CD4-positive, CD25-positive, alpha-beta regulatory T cell (primary cell): ENCODE results near the gene UBQLNL. TPM values are rescaled to one million over a fixed set of nuclear protein-coding genes. Genes with fewer than 3 reads are reported as not detected.

Experiments used
- ATAC-seq, 2 donors: fragments of 150-1000 bp; cut with Tn5 transposase; one replicate each; pipeline ENCODE4 v1.10.0; 2021; ENCODE audit warnings: low read depth in 2 of 2, moderate number of reproducible peaks in 2 of 2, moderate library complexity in 1 of 2
- DNase-seq, 3 donors: peaks; one replicate each; pipeline versions ENCODE4 v3.0.0 to v3.0.0-alpha.2; 2012 to 2022; ENCODE audit warnings: mixed read lengths in 1 of 3
- H3K27ac ChIP-seq: one replicate; pipeline ENCODE4 v1.7.0; 2013; ENCODE audit warnings: mild to moderate bottlenecking, low read length; ENCODE audit not compliant: insufficient read depth, poor library complexity, severe bottlenecking
- H3K27me3 ChIP-seq: one replicate; pipeline ENCODE4 v1.7.0; 2013; ENCODE audit warnings: low read length; ENCODE audit not compliant: control insufficient read depth, insufficient read depth
- H3K36me3 ChIP-seq: one replicate; pipeline ENCODE4 v1.7.0; 2013; ENCODE audit warnings: mild to moderate bottlenecking, low read length, moderate library complexity; ENCODE audit not compliant: control insufficient read depth, insufficient read depth
- H3K4me1 ChIP-seq: 2 replicates; pipeline ENCODE4 v1.7.0; 2013; ENCODE audit warnings: mild to moderate bottlenecking, low read length; ENCODE audit not compliant: insufficient read depth, control insufficient read depth, poor library complexity, severe bottlenecking
- H3K4me3 ChIP-seq: one replicate; pipeline ENCODE4 v1.7.0; 2013; ENCODE audit warnings: low read depth, mild to moderate bottlenecking, low read length, moderate library complexity
- H3K9me3 ChIP-seq, 2 experiments: 1 replicate in 1 of 2; 2 replicates in 1 of 2; pipeline ENCODE4 v1.7.0; 2013; ENCODE audit warnings: low read length in 2 of 2, mild to moderate bottlenecking in 1 of 2, moderate library complexity in 1 of 2; ENCODE audit not compliant: control insufficient read depth in 2 of 2
- H3K27ac Mint-ChIP-seq, 3 donors: one replicate each; pipeline ENCODE4 v1.8.0; 2020 to 2022; ENCODE audit warnings: mild to moderate bottlenecking in 3 of 3, mixed read lengths in 3 of 3, moderate library complexity in 2 of 3
- H3K27me3 Mint-ChIP-seq: one replicate; pipeline ENCODE4 v1.8.0; 2022; ENCODE audit warnings: mild to moderate bottlenecking, mixed read lengths
- H3K36me3 Mint-ChIP-seq: one replicate; pipeline ENCODE4 v1.8.0; 2020; ENCODE audit warnings: mixed read lengths
- H3K4me1 Mint-ChIP-seq, 4 donors: one replicate each; pipeline ENCODE4 v1.8.0; 2020 to 2022; ENCODE audit warnings: mixed read lengths in 4 of 4, mild to moderate bottlenecking in 1 of 4
- H3K4me3 Mint-ChIP-seq, 4 donors: one replicate each; pipeline ENCODE4 v1.8.0; 2020 to 2022; ENCODE audit warnings: mild to moderate bottlenecking in 4 of 4, mixed read lengths in 4 of 4, moderate library complexity in 3 of 4
- H3K9me3 Mint-ChIP-seq, 7 donors: one replicate each; pipeline ENCODE4 v1.8.0; 2020 to 2022; ENCODE audit warnings: mixed read lengths in 7 of 7, mild to moderate bottlenecking in 3 of 7, moderate library complexity in 2 of 7
- polyA plus RNA-seq, 4 donors: library from polyadenylated mRNA; unstranded; fragments of 300-500 nt; fragmentation: Illumina TruSeq; gene quantifications; one replicate each; pipeline ENCODE4 v1.2.3, GENCODE V29; 2021
- total RNA-seq: library from RNA; stranded (reverse); gene quantifications from one replicate; pipeline ENCODE4 v1.2.3, GENCODE V29; 2022

Gene UBQLNL
- total and polyA plus RNA-seq, 5 donors from 2014 or later, result 0.32 TPM; not detected in 4

DNA sequence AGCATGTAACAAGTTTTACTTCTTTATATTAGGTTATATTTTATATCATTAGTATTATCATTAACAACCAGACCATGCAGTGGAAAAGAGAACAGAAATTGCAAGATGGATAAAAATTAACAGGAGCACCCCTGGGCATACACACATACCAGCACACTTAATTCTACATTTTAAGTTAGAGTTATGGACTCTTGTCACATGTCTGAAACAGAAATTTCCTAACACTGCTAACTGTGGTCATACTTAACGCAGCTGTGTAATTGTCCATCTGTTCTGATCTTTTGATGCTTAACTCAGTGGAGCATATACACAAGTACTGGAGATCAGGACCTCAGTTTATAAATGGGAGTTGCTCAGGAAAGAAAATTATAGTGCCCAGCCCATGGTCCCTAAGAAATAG lies 31.5 kb upstream of the UBQLNL start:
- Histone ChIP-seq H3K4me1 (no peaks in the 10 kb centered on the region), H3K4me3 (no peak overlapping the region), H3K9me3 (no peaks in the 10 kb centered on the region), H3K27me3 (no peaks in the 10 kb centered on the region), H3K36me3 (no peaks in the 10 kb centered on the region), H3K27ac (no peak overlapping the region)
- DNase-seq (no peak), ATAC-seq (no peak)
- no peak overlapping the region for H3K4me3 Mint-ChIP-seq
- peaks cover 0 to 3% (median 0%) of the 10 kb centered on the region in 7 donors for H3K9me3 Mint-ChIP-seq
- H3K4me1 Mint-ChIP-seq, result no peaks in the 10 kb centered on the region
- peaks cover under 1% of the 10 kb centered on the region for H3K27me3 Mint-ChIP-seq
- no peaks in the 10 kb centered on the region for H3K36me3 Mint-ChIP-seq
- no peak overlapping the region for H3K27ac Mint-ChIP-seq

DNA sequence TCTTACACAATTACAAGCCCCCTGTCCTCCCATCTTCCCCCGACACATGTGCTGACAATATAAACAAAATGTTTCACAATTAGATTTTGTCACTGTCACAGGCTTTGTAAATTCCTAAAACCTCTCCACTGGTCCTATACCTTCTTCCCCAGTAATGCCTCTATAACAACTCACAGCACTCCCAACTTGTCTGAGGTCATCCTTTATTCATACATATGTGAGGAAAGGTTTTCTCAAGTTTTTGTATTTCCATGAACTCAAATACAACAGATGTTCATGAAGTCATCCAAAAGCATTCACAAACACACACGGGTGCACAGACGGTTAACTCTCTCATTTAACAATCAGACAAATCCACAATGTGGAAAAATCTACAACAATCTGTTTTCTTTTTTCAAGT lies 30.0 kb upstream of the UBQLNL start:
- no peaks in the 10 kb centered on the region for H3K4me1 ChIP-seq
- H3K4me3 ChIP-seq, result no peak overlapping the region
- no peaks in the 10 kb centered on the region for H3K36me3 ChIP-seq
- no peaks in the 10 kb centered on the region for H3K27me3 ChIP-seq
- Mint-ChIP-seq H3K4me1 (no peaks in the 10 kb centered on the region), H3K9me3 (no peaks in the 10 kb centered on the region), H3K27me3 (no peaks in the 10 kb centered on the region), H3K4me3 (no peak overlapping the region), H3K36me3 (no peaks in the 10 kb centered on the region), H3K27ac (no peak overlapping the region)
- no peak overlapping the region for H3K27ac ChIP-seq
- DNase-seq (no peak), ATAC-seq (no peak)
- no peaks in the 10 kb centered on the region for H3K9me3 ChIP-seq

DNA sequence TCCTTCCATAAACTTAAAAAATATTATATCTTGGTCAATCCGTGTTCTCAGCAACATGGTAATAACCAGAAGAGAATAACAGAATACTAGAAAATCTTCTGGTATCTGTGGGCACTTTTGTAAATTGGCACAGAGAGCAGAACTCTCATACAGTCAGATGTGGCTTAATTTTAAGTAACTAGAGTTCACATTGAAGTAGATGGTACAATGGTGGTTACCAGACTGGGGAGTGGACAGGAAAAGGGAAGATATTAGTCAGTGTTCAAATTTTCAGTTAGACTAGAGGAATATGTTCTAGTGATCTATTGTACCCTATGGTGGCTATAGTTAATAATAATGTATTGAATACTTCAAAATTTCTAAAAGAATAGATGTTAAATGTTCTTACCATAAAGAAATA lies 24.9 kb upstream of the UBQLNL start:
- DNase-seq (no peak), ATAC-seq (no peak)
- peaks cover 3% of the 10 kb centered on the region for H3K36me3 Mint-ChIP-seq
- no peak overlapping the region for H3K4me3 ChIP-seq
- H3K27me3 ChIP-seq, result peaks cover 2% of the 10 kb centered on the region
- H3K27ac ChIP-seq, result no peak overlapping the region
- no peaks in the 10 kb centered on the region for H3K9me3 ChIP-seq
- H3K9me3 Mint-ChIP-seq, result peaks cover 0 to 3% (median 0%) of the 10 kb centered on the region in 7 donors
- H3K4me1 ChIP-seq, result no peaks in the 10 kb centered on the region
- peaks cover 5% of the 10 kb centered on the region for H3K27me3 Mint-ChIP-seq
- H3K4me3 Mint-ChIP-seq, result no peak overlapping the region
- no peaks in the 10 kb centered on the region for H3K36me3 ChIP-seq
- H3K4me1 Mint-ChIP-seq, result no peaks in the 10 kb centered on the region
- no peak overlapping the region for H3K27ac Mint-ChIP-seq

DNA sequence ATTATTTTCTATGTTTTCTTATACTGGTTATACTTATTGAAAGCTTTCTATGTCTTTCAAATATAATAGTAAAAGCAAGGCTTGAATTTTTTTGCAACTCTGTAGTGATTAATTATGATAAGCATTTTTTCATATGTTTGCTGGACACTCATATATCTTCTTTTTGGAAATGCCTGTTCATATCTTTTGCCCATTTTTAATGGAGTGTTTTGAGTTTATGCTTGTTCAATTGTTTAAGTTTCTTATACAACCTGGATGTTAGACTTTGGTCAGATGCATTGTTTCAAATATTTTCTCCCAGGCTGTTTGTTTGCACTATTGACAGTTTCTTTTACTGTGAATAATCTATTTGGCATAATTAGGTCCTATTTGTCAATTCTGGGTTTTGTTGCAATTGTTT lies 20.0 kb upstream of the UBQLNL start:
- H3K27ac Mint-ChIP-seq, result no peak overlapping the region
- Histone ChIP-seq H3K9me3 (no peaks in the 10 kb centered on the region), H3K4me1 (no peaks in the 10 kb centered on the region), H3K27ac (no peak overlapping the region), H3K36me3 (no peaks in the 10 kb centered on the region), H3K27me3 (peaks cover 2% of the 10 kb centered on the region), H3K4me3 (no peak overlapping the region)
- ATAC-seq (no peak), DNase-seq (no peak)
- H3K9me3 Mint-ChIP-seq, result peaks cover 0 to 3% (median 0%) of the 10 kb centered on the region in 7 donors
- H3K4me3 Mint-ChIP-seq, result no peak overlapping the region
- peaks cover 5% of the 10 kb centered on the region for H3K27me3 Mint-ChIP-seq
- H3K4me1 Mint-ChIP-seq, result no peaks in the 10 kb centered on the region
- peaks cover 3% of the 10 kb centered on the region for H3K36me3 Mint-ChIP-seq

DNA sequence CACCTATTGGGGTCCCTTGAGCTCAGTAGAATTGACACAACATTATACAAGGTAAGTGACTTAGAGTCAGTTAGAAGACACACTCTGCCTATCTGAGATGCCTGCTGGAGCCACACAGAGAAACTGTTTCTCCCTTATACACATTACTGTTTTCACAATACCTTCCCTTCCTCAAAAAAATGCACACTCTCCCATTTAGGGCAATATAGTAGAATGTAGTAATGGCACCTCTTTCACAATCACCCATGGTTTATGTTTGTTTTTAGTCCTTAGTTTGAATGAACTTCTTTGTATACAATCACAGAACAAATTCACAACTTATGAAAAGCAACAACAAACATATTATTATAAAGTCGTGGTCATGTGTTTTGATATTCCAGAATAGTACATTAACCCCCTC lies 17.5 kb upstream of the UBQLNL start:
- Mint-ChIP-seq H3K4me1 (no peaks in the 10 kb centered on the region), H3K27me3 (peaks cover 5% of the 10 kb centered on the region), H3K36me3 (peaks cover 3% of the 10 kb centered on the region), H3K4me3 (no peak overlapping the region), H3K27ac (no peak overlapping the region), H3K9me3 (peaks cover 0 to 3% (median 0%) of the 10 kb centered on the region in 7 donors)
- Histone ChIP-seq H3K36me3 (no peaks in the 10 kb centered on the region), H3K27ac (no peak overlapping the region), H3K9me3 (no peaks in the 10 kb centered on the region), H3K27me3 (no peaks in the 10 kb centered on the region), H3K4me1 (no peaks in the 10 kb centered on the region), H3K4me3 (no peak overlapping the region)
- DNase-seq (no peak), ATAC-seq (no peak)

DNA sequence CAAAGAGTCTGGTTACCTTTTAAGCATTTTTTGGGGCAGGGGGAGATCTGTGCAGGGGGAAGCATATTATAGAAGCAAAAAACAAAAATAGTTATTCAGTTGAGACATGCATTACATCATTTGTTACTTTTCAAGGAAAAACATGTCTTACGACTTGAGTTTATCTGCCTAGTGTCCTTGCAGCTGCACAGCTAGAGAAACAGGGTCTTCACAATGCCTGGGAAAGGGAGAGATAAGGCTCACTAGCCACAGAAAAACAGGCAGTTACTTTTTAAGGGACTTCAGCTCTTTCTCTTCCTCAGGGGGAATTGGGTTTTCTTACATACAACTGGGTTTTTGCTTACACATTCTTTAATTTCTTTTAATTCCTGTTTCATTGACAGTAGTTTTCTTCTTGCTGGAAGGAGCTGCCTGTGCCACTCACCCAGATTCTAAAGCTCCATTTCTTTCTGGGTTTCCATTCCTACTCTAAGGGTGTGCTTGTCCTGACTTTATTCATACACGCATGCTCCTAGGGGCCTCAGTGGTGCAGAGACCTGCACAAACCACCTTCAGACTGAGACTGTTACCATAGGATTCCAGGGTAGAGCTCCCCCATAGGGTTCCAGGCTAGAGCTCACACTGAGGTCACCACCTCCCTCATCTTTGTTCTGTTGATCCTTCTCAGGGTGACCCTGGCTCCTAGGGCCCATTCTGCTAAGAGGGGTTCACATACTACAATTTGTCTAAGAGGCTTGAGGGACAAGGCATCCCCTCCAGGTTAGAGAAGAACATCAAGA lies 14.7 kb upstream of the UBQLNL start:
- Mint-ChIP-seq H3K27me3 (no peaks in the 10 kb centered on the region), H3K27ac (peak overlapping the region in 1 of 3 donors; percentile 23), H3K36me3 (no peaks in the 10 kb centered on the region)

DNA sequence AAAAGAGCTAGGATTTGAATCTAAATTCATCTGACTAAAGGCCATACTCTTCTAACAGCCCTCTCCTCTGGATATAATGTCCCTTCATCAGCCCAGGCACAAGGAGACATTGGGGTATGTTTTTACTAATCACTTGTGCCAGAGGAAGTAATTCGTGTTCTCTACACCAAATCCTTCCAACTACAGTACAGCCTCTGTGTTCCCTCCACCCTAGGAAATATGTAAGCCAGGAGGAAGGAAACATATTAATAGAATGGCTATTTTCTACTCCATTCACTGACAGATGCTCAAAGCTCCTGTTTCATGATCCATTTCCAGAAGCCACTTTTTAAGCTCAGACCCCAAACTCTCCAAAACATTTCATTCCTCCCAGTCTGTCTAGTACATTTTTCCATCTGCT lies 12.0 kb upstream of the UBQLNL start:
- H3K4me3 Mint-ChIP-seq, result no peak overlapping the region
- H3K36me3 Mint-ChIP-seq, result no peaks in the 10 kb centered on the region
- H3K27me3 ChIP-seq, result no peaks in the 10 kb centered on the region
- no peaks in the 10 kb centered on the region for H3K27me3 Mint-ChIP-seq
- no peak for DNase-seq
- no peak overlapping the region for H3K4me3 ChIP-seq
- no peaks in the 10 kb centered on the region for H3K9me3 Mint-ChIP-seq
- no peaks in the 10 kb centered on the region for H3K4me1 Mint-ChIP-seq
- no peaks in the 10 kb centered on the region for H3K36me3 ChIP-seq
- H3K27ac ChIP-seq, result no peak overlapping the region
- H3K4me1 ChIP-seq, result no peaks in the 10 kb centered on the region
- no peaks in the 10 kb centered on the region for H3K9me3 ChIP-seq
- H3K27ac Mint-ChIP-seq, result no peak overlapping the region
- ATAC-seq, result no peak

More for the DNA sequence above, 14.7 kb upstream of the UBQLNL start:
- Histone ChIP-seq H3K4me3 (no peak overlapping the region), H3K27ac (no peak overlapping the region), H3K27me3 (no peaks in the 10 kb centered on the region), H3K36me3 (no peaks in the 10 kb centered on the region), H3K9me3 (no peaks in the 10 kb centered on the region), H3K4me1 (no peaks in the 10 kb centered on the region)
- H3K4me1 Mint-ChIP-seq, result no peaks in the 10 kb centered on the region
- ATAC-seq (no peak), DNase-seq (no peak)
- no peaks in the 10 kb centered on the region for H3K9me3 Mint-ChIP-seq
- H3K4me3 Mint-ChIP-seq, result no peak overlapping the region

DNA sequence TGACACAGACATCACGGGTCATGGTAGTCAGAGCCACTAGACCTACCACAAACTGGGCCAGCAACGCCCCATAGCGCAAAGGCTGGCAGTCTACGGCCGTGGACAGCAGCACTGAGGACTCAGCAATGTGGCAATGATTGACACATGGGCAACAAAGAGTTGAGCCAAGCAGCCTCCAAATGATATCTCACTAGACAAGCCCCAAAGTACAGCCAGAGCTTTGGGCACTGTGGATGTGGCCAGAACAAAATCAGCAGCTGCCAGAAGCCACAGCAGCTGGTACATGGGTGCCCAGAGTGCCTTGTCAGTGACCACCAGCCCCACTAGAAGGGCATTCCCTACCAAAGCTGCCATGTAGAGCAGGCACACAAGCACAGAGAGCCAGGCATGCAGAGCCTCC lies 11.2 kb upstream of the UBQLNL start:
- H3K36me3 ChIP-seq, result no peaks in the 10 kb centered on the region
- DNase-seq, result no peak
- Mint-ChIP-seq H3K36me3 (no peaks in the 10 kb centered on the region), H3K27ac (no peak overlapping the region), H3K4me1 (no peaks in the 10 kb centered on the region), H3K4me3 (no peak overlapping the region), H3K27me3 (no peaks in the 10 kb centered on the region), H3K9me3 (no peaks in the 10 kb centered on the region)
- H3K27me3 ChIP-seq, result no peaks in the 10 kb centered on the region
- no peaks in the 10 kb centered on the region for H3K9me3 ChIP-seq
- no peak for ATAC-seq
- no peak overlapping the region for H3K27ac ChIP-seq
- no peaks in the 10 kb centered on the region for H3K4me1 ChIP-seq
- no peak overlapping the region for H3K4me3 ChIP-seq
